Subcutaneous adipose tissue (tissue), 4 donors: Measurements from ENCODE around the gene CRNN. TPM values are rescaled to one million over a fixed set of nuclear protein-coding genes. Genes with fewer than 3 reads are reported as not detected.

Experiments
- CTCF ChIP-seq: fragments of 450-650 bp; IDR thresholded peaks from one replicate; pipeline ENCODE4 v1.5.1; 2016; ENCODE audit warnings: low read depth, mild to moderate bottlenecking, control low read depth, antibody characterized with exemption, moderate library complexity
- total RNA-seq, 4 donors: library from RNA; depleted of rRNA; stranded (reverse); fragments of >200 nt; gene quantifications; one replicate each; pipeline ENCODE4 v1.1.0, GENCODE V29; 2016

Gene CRNN
- total RNA-seq: not detected

GRCh38 chr1:152413909-152414308 lies at the start of gene CRNN:
Gene CRNN, minus strand, starts transcription at chr1:152414263. Its CDS starts 2,030 bp downstream, at chr1:152412233.
- TF ChIP-seq CTCF: no peak

GRCh38 chr1:152462636-152463035 lies 48.6 kb upstream of the CRNN start:
- no peak for TF ChIP-seq CTCF

GRCh38 chr1:152461544-152461943 lies 47.5 kb upstream of the CRNN start:
- TF ChIP-seq CTCF: no peak

- no peak for TF ChIP-seq CTCF
Measured at GRCh38 chr1:152460529-152460899, 46.5 kb upstream of the CRNN start.

GRCh38 chr1:152459596-152460528 lies 45.8 kb upstream of the CRNN start:
- no peak for TF ChIP-seq CTCF

- TF ChIP-seq CTCF: no peak
Measured at GRCh38 chr1:152458384-152459185, 44.5 kb upstream of the CRNN start.

- no peak for TF ChIP-seq CTCF
Measured at GRCh38 chr1:152457561-152457960, 43.5 kb upstream of the CRNN start.
